HG03439 (cell line): Measurements from ENCODE around the gene BDKRB2.

ENCODE experiments used
- ATAC-seq: cut with Tn5 transposase; IDR thresholded peaks from one replicate; pipeline ENCODE4 v1.9.1; 2021; ENCODE audit warnings: mild to moderate bottlenecking, moderate library complexity; ENCODE audit not compliant: unreplicated experiment

BDKRB2 gene

GRCh38 chr14:96250485-96250884, 45.8 kb downstream of the BDKRB2 start:
- no peak for ATAC-seq

GRCh38 chr14:96251656-96252155, 47.1 kb downstream of the BDKRB2 start:
- no peak for ATAC-seq

GRCh38 chr14:96252323-96252998, 47.8 kb downstream of the BDKRB2 start:
- no peak for ATAC-seq

GRCh38 chr14:96252999-96253539, 48.4 kb downstream of the BDKRB2 start:
- ATAC-seq, result no peak

GRCh38 chr14:96254687-96255086, 50.0 kb downstream of the BDKRB2 start:
- ATAC-seq, result no peak

GRCh38 chr14:96255501-96256366, 51.1 kb downstream of the BDKRB2 start, which contains the start of gene BDKRB1:
TSS of gene BDKRB1 (plus strand) at chr14:96256210. CDS start at chr14:96263683, 7,473 bp downstream.
- ATAC-seq, result no peak

- ATAC-seq, result no peak
Observed at GRCh38 chr14:96256407-96256806, 51.8 kb downstream of the BDKRB2 start.

- no peak for ATAC-seq
Observed at GRCh38 chr14:96257056-96257455, 52.4 kb downstream of the BDKRB2 start.

GRCh38 chr14:96257900-96258299, 53.3 kb downstream of the BDKRB2 start:
- no peak for ATAC-seq

- ATAC-seq, result no peak
Observed at GRCh38 chr14:96260341-96260821, 55.7 kb downstream of the BDKRB2 start.

- no peak for ATAC-seq
Observed at GRCh38 chr14:96261053-96261452, 56.4 kb downstream of the BDKRB2 start.

- ATAC-seq, result no peak
Observed at GRCh38 chr14:96261772-96262655, 57.4 kb downstream of the BDKRB2 start.

- ATAC-seq, result no peak
Observed at GRCh38 chr14:96263347-96264199, 58.9 kb downstream of the BDKRB2 start.

- ATAC-seq, result no peak
Observed at GRCh38 chr14:96264200-96264553, 59.5 kb downstream of the BDKRB2 start.

GRCh38 chr14:96264853-96265252, 60.2 kb downstream of the BDKRB2 start:
- ATAC-seq, result no peak

GRCh38 chr14:96265383-96266095, 60.9 kb downstream of the BDKRB2 start:
- ATAC-seq, result no peak

GRCh38 chr14:96267336-96267735, 62.7 kb downstream of the BDKRB2 start:
- ATAC-seq, result no peak

GRCh38 chr14:96267916-96268315, 63.3 kb downstream of the BDKRB2 start:
- no peak for ATAC-seq
